SKM-1 treated with dmso at 0.1 percent for 144 hours (cell line): ENCODE data around the gene VCL.
"Not testable (repeated sequence)": the region's sequence is repeated elsewhere in the genome, so short reads cannot be mapped to it uniquely, and the experiment has no call there.

Experiments used
- DNase-seq: peaks from one replicate; lab custom pipeline; 2025; ENCODE audit not compliant: unreplicated experiment; lab: John Stamatoyannopoulos, UW

Gene VCL

DNA sequence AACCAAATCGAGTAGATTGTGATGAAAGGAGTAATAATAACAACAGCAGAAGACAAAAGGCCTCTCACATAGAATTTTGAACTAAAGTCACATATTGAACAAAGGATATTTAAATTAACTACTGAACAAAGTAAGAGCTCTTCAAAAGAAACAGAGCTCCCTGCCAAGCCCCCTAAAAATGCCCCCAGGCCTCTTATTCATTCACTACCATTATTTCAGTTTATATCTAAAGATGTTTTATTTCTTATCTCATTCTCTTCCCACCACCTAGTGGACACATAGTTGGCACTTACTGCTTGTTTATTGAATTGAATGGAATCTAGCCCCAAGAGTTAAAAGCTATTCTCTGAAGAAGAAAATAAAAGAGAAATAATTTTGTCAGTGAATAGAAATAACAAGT is 37.4 kb downstream of the VCL start:
- DNase-seq = no peak

DNA sequence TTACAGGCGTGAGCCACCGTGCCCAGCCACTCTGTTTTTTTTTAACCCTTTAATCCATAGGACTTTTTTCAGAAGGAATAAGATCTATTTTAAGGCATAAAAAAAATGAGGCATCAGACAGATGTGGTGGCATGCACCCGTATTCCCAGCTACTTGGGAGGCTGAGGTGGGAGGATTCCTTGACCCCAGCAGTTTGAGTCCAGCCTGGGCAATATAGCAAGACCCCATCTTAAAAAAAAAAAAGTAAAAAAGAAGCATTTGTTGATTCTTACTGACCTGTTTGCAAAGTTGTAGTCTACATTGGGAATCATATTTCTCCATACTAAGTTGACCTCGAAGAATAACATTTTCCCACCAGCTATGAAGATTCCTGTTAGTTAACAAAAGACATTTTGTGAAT is 38.6 kb downstream of the VCL start:
- no peak for DNase-seq

- peak; percentile 53 for DNase-seq
These were observed 41.7 kb downstream of the VCL start for GRCh38 chr10:74039561-74040145.

- DNase-seq = peak; percentile 34
These were observed 42.5 kb downstream of the VCL start for GRCh38 chr10:74040200-74041126.

DNA sequence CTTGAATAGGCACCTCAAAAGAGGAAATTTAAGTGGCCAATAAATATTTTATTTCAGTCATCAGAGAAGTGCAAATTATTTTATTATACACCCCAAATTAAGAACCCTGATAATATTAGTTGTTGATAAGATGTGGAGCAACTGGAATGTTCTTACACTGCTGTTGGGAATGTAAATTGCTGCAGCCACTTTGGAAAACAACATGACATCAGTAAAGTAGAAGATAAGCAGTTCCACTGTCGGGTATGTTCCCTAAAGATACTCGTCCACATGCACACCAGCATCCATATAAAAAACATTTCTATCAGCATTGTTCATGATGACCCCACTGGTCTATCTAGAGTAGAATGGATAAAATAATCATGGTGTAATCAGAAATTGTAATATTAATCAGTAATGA is 46.5 kb downstream of the VCL start:
- DNase-seq = no peak

DNA sequence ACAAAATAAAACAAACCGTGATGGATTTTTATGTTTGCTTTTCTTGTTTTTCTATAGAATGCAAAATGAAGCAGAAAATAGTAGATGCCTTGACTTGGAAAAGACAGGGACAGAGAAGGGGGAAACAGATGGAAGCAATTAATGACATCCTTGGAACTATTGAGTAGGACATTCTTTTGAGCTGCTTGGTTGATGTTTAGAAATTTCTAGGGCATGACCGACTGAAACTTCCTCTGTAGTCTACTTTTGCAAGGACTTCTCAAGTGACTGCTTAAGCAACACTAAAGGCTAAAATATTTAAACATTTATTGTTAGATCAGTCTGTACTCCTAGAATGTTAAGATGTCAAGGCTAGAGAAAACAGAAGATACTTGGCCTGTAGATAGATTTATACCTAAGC is 49.4 kb downstream of the VCL start:
- DNase-seq = peak; percentile 58

GRCh38 chr10:74047871-74048270 is 50.0 kb downstream of the VCL start:
- peak; percentile 53 for DNase-seq

GRCh38 chr10:74048433-74048832 is 50.5 kb downstream of the VCL start:
- DNase-seq = no peak

DNA sequence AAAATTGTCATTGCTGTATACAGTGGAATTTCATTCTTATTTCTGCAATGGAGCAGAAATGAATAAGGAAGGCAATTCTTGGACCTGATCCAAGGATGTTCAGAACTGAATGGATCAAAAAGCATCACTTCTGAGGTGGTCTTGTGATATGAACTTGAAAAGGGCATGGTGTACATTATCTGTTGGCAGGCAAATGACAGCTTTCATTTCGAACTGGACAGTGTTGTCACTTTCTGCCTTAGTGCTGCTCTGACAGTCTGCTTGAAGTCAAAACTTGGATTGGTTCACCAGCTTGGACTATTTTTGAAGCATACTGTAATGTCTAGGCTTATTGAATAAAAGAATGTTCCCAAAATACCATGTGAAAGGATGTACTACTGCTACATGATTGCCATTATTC is 52.0 kb downstream of the VCL start:
- no peak for DNase-seq

GRCh38 chr10:74050653-74051052 is 52.7 kb downstream of the VCL start:
- no peak for DNase-seq

DNA sequence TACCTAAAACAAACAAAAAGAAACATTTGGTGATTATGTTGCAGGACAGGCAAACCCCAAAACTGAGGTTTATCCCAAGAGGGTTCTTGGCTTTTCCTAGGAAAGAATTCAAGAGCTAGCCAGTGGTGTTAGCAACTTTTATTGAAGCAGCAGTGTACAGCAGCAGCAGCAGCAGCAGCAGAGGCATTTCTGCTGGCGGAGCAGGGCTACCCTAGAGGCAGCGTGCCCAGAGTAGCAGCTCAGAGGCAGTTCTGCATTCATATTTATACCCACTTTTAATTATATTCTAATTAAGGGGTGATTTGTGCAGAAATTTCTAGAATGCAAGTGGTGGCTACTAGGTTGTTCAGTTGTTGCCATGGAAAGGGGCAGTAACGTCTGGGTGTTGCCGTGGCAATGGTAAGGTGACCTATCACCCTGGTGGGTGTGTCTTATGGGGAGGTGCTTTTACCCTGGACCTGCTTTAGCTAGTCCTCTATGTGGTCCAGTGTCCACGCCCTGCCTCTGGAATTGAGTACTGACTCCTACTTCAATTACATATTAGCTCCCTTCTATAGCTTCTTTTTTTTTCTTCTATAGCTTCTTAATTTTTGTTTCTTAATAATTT is 53.9 kb downstream of the VCL start:
- no peak for DNase-seq

DNA sequence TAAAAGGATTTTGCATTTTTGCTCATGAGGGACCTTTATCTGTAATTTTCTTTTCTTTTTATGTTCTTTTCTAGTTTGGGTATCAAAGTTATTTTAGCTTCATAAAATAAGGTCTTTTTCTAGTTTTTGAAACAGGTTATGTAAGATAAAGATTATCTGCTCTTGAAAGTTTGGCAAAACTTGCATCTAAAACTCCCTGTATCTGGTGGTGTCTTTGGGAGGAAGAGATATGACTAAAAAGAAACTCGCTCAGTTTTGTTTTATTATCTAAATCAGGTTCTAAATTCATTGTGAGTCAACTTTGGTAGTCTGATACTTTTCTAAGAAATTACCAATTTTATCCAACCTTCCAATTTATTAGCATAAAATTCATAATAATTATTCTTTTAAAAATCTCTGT is 55.1 kb downstream of the VCL start:
- no peak for DNase-seq

GRCh38 chr10:74055383-74056049 is 57.6 kb downstream of the VCL start:
- DNase-seq = no peak

GRCh38 chr10:74056050-74056818 is 58.3 kb downstream of the VCL start:
- no peak for DNase-seq

GRCh38 chr10:74058071-74058470 is 60.2 kb downstream of the VCL start:
- DNase-seq = peak; percentile 18

GRCh38 chr10:74058658-74059057 is 60.7 kb downstream of the VCL start:
- DNase-seq = no peak

DNA sequence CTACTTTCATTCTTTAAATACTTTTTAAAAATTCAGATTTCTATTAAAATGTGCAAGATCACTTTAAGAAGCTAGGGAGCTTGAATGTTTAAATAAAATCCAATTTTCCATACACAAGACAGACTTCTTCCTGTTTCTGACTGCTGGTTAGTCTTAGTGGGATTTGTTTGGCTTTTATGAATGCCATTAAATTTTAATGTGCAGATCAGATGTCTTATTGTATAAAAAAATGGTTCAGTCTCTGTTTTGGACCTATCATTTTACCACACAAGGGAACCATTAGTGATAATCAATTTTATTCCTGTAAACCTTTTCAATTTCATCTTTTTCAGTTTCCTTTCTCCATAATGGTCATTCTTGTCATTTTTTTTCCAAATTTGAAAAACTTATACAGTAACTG is 63.2 kb downstream of the VCL start:
- DNase-seq = no peak

DNA sequence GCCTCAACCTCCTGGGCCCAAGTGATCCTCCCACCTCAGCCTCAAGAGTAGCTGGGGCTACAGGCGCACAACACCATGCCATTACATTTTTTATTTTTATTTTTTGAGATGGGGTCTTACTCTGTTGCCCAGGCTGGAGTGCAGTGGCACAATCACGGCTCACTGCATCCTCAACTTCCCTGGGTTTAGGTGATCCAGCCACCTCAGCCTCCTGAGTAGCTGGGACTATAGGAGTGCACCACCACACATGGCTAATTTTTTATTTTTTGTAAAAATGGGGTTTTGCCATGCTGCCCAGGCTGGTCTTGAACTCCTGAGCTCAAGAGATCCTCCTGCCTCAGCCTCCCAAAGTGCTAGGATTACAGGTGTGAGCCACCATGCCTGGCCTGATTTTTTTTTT is 64.1 kb downstream of the VCL start:
- DNase-seq = not testable (repeated sequence)

DNA sequence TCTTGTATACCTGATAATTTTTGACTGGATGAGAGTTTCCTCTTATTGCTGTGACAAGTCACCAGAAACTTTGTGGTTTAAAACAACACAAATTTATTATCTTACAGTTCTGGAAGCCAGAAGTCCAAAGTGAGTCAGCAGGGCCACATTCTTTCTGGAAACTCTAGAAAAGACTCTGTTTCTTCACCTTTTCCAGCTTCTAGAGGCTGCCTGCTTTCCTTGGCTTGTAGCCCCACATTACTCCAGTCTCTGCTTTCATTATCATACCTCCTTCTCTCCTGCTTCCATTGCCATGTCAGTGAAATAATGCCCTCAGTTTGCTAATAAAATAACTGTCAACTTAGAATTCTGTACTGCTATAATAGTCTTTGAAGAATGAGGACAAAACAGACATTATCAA is 65.3 kb downstream of the VCL start:
- no peak for DNase-seq

GRCh38 chr10:74067373-74068352 is 69.7 kb downstream of the VCL start:
- DNase-seq = no peak
